Ectodermal cell (in vitro differentiated cells): ENCODE data around the gene RNASE12.

Experiments
- H3K27ac ChIP-seq: 2 replicates; pipeline ENCODE4 v1.7.0; 2013; ENCODE audit warnings: mild to moderate bottlenecking, low read depth, low read length; ENCODE audit not compliant: insufficient read depth, poor library complexity, severe bottlenecking
- H3K27me3 ChIP-seq: 2 replicates; pipeline ENCODE4 v1.7.0; 2013; ENCODE audit warnings: mild to moderate bottlenecking, low read length; ENCODE audit not compliant: insufficient read depth, control insufficient read depth, poor library complexity, severe bottlenecking
- H3K36me3 ChIP-seq: one replicate; pipeline ENCODE4 v1.7.0; 2013; ENCODE audit warnings: low read length; ENCODE audit not compliant: control insufficient read depth, insufficient read depth
- H3K4me1 ChIP-seq: one replicate; pipeline ENCODE4 v1.7.0; 2013; ENCODE audit warnings: low read length; ENCODE audit not compliant: control insufficient read depth, insufficient read depth
- H3K4me3 ChIP-seq: 2 replicates; pipeline ENCODE4 v1.7.0; 2013; ENCODE audit warnings: low read depth, low read length, control low read depth; ENCODE audit not compliant: insufficient read depth
- H3K9me3 ChIP-seq: 2 replicates; pipeline ENCODE4 v1.7.0; 2013; ENCODE audit warnings: mild to moderate bottlenecking, low read length, moderate library complexity; ENCODE audit not compliant: control insufficient read depth
- WGBS, 2 experiments: methylation state at CpG; one replicate each; pipeline ENCODE4 v1.1.7; 2013; ENCODE audit warnings: missing lambda C conversion rate in 2 of 2; 5-methylcytosine and 5-hydroxymethylcytosine counted together

RNASE12 gene

DNA sequence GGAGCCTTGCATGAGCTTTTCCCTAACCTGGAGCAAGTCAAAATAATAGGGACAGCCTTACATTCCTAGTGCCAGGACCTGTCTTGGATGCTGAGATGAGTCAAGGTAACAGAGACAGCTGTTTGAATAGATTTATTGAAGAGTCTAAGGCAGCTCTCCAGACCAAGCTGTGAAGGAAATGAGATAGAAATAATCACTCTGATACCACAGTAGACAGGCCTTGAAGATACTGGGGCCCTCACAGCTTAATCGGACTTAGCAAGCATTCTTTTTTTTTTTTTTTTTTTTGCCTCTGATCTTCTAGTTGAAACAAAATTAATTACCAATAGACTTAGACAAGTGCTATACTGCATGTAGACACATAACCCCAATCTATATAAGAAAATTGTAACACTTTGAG lies 27.2 kb downstream of the RNASE12 start:
- Histone ChIP-seq H3K4me1 (no peaks in the 10 kb centered on the region), H3K27ac (no peak overlapping the region), H3K27me3 (no peaks in the 10 kb centered on the region), H3K9me3 (peaks cover 3% of the 10 kb centered on the region), H3K4me3 (no peak overlapping the region), H3K36me3 (no peaks in the 10 kb centered on the region)
- WGBS, 2 experiments, result 95 to 100% methylated on average over 1 of the region's 1 CpG

DNA sequence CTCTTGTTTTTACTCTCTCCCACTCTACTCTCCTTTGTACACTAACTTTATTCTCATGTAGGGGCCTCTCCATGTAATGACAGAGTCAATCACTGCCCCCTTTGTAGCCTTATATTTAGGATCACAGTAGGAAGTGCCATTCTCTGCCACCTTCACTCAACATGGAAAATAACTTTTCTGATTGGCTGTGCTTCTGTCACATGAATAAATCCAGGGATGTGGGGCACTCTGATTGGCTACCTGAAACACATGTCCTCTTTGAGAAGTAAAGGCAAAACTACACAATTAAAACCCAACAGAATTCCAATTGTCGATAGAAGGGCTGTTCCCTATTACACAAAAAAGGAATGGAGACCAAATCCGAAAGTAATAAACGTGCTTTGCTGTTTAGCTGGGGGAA lies 30.2 kb downstream of the RNASE12 start, which contains the start of gene RNASE9:
TSS of gene RNASE9 (minus strand) at position 87 of the 400 bp plus-strand sequence.
- 96 to 100% methylated on average over 2 to 3 of the region's 3 CpGs for WGBS, 2 experiments

DNA sequence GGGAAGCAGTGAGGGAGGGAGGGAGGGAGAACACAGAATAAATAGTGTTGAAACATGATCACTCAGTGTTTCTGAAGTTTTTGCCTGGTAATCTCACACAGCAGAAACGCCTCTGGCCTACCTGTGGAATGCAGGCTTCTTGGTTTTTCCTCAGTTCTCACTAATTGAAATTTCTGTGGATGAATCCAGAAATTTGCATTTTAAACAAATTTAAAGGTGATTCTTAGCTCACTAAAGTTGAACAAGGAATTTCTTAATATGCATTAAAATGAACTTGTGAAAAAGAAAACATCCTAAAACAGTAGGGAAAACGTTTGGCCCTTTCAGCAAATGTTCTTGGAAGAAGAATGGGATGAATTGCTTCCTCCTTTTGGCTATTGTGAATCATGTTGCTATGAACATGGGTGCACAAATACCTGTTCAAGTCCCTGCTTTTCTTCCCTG lies 31.7 kb downstream of the RNASE12 start:
- no peak overlapping the region for H3K4me3 ChIP-seq
- H3K4me1 ChIP-seq, result no peaks in the 10 kb centered on the region
- no peaks in the 10 kb centered on the region for H3K9me3 ChIP-seq
- no peak overlapping the region for H3K27ac ChIP-seq
- no peaks in the 10 kb centered on the region for H3K27me3 ChIP-seq
- 8 to 14% methylated on average over 2 of the region's 2 CpGs for WGBS, 2 experiments
- no peaks in the 10 kb centered on the region for H3K36me3 ChIP-seq

More for the DNA sequence above, 30.2 kb downstream of the RNASE12 start, which contains the start of gene RNASE9:
- Histone ChIP-seq H3K9me3 (no peaks in the 10 kb centered on the region), H3K27me3 (no peaks in the 10 kb centered on the region), H3K36me3 (no peaks in the 10 kb centered on the region), H3K27ac (no peak within 1 kb of the TSS), H3K4me3 (no peak within 1 kb of the TSS), H3K4me1 (no peaks in the 10 kb centered on the region)

DNA sequence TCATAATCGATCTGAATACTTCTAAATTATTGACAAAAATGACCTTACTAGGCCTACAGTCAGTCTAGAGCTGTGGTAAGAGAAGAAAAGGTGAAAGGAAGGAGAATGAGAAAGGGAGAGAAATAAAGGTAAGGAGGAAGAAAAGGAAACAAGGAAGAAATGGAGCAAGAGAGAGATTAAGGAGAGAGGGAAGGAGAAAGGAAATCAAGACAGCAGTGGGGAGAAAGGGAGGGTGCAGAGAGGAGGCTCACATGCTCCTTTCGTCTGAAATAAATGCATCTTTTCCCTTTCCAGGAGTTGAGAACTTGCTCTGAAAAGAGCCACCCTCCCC lies 34.0 kb downstream of the RNASE12 start:
- Histone ChIP-seq H3K9me3 (no peaks in the 10 kb centered on the region), H3K4me1 (no peaks in the 10 kb centered on the region), H3K27me3 (no peaks in the 10 kb centered on the region), H3K27ac (no peak overlapping the region), H3K4me3 (no peak overlapping the region), H3K36me3 (no peaks in the 10 kb centered on the region)
- WGBS, 2 experiments, result 68 to 82% methylated on average over 1 of the region's 2 CpGs

DNA sequence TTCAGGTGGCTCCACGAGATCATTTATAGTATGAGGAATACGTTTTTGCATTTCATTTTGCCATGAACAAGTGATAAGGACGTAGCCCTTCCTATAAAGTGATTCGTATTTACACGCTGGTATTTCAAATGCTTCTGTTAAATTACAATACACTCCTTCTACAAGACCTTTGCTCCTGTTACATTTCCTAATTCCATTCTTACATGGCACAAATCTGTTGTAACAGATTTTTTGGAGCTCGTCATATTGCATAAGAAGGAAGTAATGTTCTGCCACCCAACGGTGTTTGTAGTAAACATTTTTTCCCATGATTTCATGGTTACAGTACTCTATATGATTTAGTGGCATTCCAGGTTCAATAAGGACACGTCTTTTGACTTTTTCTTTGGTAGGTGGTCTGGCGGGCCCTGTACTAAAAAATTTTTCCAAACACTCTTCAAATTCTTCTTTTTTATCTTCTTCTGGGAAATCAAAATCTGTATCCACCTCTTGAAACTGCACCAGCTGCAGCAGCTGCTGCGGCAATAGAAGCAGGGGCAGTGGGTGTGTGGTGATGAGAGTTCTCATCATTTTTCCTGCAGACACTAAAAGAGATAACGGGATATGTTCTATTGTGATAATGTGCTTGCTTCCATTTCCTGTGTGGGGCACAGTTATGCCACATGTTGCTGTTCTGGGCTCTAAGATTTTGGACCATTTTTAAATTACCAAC lies 34.5 kb downstream of the RNASE12 start:
- Histone ChIP-seq H3K4me1 (no peaks in the 10 kb centered on the region), H3K4me3 (no peak overlapping the region), H3K9me3 (no peaks in the 10 kb centered on the region), H3K27me3 (no peaks in the 10 kb centered on the region), H3K27ac (no peak overlapping the region), H3K36me3 (no peaks in the 10 kb centered on the region)
- 95% methylated on average over 11 of the region's 11 CpGs for WGBS, 2 experiments

DNA sequence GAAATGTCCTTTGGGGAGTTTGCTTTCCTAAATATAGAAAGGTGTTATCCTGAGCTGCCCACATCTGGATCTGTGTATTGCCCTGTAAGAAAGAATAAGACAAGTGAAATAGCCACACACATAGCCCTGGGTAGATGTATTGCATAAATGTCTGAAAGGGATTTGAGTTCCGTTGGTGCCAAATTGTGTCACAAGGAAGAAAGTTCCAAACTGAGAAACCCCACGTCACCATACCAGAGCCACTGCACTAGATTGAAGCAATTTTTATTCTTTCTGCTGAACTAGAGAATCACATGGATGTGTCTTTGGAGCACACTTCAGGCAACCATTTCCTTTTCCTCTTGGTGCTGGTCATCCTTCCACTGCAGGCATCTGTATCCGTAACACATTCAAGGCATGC lies 35.3 kb downstream of the RNASE12 start:
- Histone ChIP-seq H3K36me3 (no peaks in the 10 kb centered on the region), H3K27ac (no peak overlapping the region), H3K9me3 (no peaks in the 10 kb centered on the region), H3K27me3 (no peaks in the 10 kb centered on the region), H3K4me1 (no peaks in the 10 kb centered on the region), H3K4me3 (no peak overlapping the region)
- 88 to 90% methylated on average over 3 of the region's 3 CpGs for WGBS, 2 experiments

DNA sequence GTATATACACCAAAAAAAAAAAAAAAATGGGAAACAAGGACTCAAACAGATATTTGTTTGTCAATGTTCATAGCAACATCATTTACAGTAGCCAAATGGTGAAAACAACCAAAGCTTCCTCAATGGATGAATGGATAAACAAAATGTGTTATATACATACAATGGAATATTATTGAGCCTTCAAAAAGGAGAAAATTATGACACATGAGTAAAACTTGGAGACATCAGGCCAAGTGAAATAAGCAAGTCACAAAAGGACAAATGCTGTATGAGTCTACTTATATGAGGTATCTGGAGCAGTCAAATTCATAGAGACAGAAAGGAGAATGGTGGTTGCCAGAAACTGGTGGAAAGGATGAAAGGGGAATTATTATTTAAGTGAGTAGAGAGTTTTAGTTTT lies 38.2 kb downstream of the RNASE12 start:
- no peaks in the 10 kb centered on the region for H3K27me3 ChIP-seq
- no peaks in the 10 kb centered on the region for H3K4me1 ChIP-seq
- no peak overlapping the region for H3K4me3 ChIP-seq
- no peaks in the 10 kb centered on the region for H3K9me3 ChIP-seq
- H3K36me3 ChIP-seq, result no peaks in the 10 kb centered on the region
- H3K27ac ChIP-seq, result no peak overlapping the region

DNA sequence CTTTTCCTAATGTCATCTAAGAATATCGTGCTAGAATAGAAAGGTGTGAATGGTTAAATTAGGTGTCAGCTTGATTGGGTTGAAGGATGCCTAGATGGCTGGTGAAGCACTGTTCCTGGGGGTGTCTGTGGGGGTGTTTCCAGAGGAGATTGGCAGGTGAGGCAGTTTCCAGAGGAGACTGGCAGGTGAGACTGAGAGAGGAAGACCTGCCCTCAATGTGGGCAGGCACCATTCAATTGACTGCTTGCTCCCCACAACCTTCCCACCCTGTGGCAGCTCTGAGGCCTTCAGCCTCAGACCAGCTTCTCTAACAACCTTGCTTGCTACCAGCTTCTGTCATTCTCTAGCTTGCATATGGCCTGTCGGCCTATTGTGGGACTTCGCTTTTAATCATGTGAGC lies 39.6 kb downstream of the RNASE12 start:
- H3K36me3 ChIP-seq, result no peaks in the 10 kb centered on the region
- H3K27me3 ChIP-seq, result no peaks in the 10 kb centered on the region
- no peak overlapping the region for H3K4me3 ChIP-seq
- WGBS, 2 experiments, result 95 to 96% methylated on average over 3 of the region's 3 CpGs
- no peaks in the 10 kb centered on the region for H3K4me1 ChIP-seq
- H3K27ac ChIP-seq, result no peak overlapping the region
- no peaks in the 10 kb centered on the region for H3K9me3 ChIP-seq

DNA sequence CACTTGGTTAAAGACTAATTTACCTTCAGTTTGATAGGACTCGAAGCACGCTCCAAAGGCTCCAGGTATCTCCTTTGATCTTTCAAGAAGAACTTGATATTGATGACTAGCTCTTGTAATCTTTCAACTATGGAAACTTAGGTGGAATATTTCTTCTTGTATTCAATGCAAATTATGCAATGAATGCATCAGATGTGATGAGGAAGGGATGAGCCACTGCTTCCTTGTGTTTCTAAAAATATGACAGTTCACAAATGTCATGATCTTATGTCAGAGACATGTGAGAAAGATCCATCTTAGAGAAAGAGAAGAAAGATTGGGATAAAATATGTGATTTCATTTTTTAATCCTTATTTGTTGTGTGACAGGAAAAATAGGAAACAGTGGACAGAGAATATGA lies 40.2 kb downstream of the RNASE12 start:
- Histone ChIP-seq H3K36me3 (no peaks in the 10 kb centered on the region), H3K9me3 (no peaks in the 10 kb centered on the region), H3K27me3 (no peaks in the 10 kb centered on the region), H3K4me1 (no peaks in the 10 kb centered on the region), H3K4me3 (no peak overlapping the region), H3K27ac (no peak overlapping the region)
- 98 to 100% methylated on average over 2 of the region's 2 CpGs for WGBS, 2 experiments

DNA sequence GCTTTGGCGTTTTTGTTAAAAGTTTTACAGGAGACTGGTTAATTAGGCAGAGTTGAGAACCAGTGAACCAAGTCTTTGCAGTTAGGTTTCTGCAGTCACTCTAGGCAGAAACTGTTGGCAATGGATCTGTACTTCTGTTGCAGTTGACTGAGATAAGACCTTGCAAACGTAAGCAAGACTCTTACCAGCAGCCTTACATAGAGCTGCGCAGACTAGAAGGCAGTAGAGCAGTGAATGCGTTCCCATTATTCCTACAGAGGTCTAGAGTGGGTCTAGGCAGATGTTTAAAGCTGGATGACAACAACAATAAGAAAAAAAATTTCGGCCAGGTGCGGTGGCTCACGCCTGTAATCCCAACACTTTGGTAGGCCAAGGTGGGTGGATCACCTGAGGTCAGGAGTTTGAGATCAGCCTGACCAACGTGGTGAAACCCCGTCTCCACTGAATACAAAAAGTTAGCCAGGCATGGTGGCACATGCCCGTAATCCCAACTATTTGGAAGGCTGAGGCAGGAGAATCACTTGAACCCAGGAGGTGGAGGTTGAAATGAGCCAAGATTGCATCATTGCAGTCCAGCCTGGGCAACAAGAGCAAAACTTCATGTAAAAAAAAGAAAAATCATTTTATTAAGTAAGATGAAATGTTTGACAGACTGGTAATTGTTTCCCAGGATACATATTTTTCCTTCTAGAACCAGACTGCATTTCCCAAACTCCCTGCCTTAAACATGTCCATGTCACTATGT lies 42.6 kb downstream of the RNASE12 start:
- H3K9me3 ChIP-seq, result no peaks in the 10 kb centered on the region
- H3K4me1 ChIP-seq, result no peaks in the 10 kb centered on the region
- H3K27ac ChIP-seq, result no peak overlapping the region
- H3K4me3 ChIP-seq, result no peak overlapping the region
- no peaks in the 10 kb centered on the region for H3K27me3 ChIP-seq
- H3K36me3 ChIP-seq, result no peaks in the 10 kb centered on the region
- 92 to 96% methylated on average over 10 of the region's 10 CpGs for WGBS, 2 experiments
